Suppressor macrophage treated with lipopolysaccharide for 1 hour (primary cell): ENCODE results near the gene MYL12B.

Experiments used
- DNase-seq, 3 donors: peaks; one replicate each; pipeline ENCODE4 v3.0.0-alpha.2; 2020 to 2022

MYL12B gene

DNA sequence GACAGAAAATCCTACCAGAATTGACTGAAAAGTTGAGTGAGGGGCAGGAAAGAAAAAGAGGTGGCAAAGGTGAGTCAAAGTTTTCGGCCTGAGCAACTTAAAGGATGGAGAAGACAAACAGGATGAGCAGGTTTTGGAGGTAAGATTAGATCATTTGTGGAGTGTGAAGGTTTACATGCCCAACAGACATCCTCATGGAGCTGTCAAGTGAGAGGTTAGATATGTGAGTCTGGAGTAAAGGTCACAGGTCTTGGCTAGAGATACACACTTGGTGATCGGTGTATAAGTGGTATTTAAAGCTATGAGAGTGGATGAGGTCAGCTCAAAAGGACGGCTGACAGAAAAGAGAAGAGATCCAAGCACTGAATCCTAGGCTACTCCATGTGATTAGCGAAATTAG lies 25.5 kb upstream of the MYL12B start:
- DNase-seq = no peak

GRCh38 chr18:3238742-3239141 lies 23.2 kb upstream of the MYL12B start:
- no peak for DNase-seq

GRCh38 chr18:3245185-3245564 lies 16.8 kb upstream of the MYL12B start:
- no peak for DNase-seq

GRCh38 chr18:3245853-3246634 lies 15.9 kb upstream of the MYL12B start:
- peak; percentile 91 to 93 (median 93) for DNase-seq

DNA sequence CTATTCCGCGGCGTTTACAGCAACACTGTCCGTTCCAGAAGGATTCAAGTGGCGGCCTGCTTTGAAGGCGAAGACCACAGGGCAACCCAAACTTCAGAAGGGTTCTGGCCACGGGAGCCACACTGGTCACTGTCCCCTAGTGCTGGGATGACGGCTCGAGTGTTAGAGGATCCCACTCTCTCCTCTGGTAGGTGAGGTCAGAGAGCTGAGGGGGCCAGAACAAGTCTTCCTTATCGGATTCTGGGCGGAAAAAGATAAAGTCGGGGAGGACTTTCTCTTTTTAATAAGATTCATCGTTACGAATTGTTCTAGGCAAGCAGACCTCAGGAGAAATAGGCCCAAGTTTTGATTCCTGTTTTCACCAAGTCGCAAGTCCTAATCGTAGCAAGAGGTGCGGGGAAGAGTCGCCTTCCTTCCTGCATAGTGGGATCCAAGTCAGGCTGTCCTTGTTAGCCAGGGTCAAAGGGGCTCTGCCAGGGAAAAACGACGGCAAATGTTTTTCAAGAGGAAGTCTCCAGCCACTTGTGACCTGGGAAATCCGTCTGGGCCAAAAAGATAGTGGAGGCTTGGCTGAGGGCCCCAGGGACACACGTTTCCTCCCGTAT lies 15.2 kb upstream of the MYL12B start:
- DNase-seq = peak; percentile 52 to 58 (median 52)

- peak; percentile 97 to 99 (median 98) for DNase-seq
Observed at GRCh38 chr18:3247240-3248061, 14.5 kb upstream of the MYL12B start, which contains the start of gene MYL12A. MYL12A (plus strand) TSS chr18:3247801; CDS start chr18:3253248, 5,447 bp downstream.

- DNase-seq = peak; percentile 60 to 64 (median 63)
Observed at GRCh38 chr18:3248062-3248657, 13.8 kb upstream of the MYL12B start.

DNA sequence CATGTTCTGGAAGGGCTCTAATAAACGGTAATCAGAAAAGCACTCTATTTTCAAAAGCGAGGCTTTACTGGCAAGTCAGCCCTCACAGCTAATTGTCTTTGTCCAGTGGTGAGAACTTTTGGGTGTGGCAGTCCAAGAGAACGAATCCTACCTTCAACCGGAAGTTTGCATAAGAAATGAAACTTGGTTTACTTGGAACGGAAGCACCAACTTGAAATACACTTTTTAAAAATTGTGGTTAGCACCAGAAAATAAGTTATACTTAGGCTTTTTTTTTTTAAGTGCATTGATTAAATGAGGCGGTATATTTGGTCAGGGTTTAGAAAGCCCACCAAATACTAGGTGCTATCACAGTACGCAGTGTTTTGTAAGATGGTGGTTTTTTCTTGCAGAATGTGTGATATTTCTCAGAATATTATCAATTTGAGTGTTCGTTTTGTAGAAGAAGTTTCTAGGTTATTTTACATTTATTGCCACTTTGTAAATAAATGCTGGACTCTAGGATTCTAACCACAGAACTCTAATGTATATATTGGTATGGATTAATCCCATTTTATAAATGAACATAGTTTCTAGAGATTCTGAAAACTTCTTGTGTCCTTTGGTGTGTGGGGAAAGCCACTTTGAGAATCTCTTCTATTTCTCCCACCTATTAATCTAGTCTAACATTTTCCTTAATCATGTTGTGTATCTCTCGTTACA lies 13.1 kb upstream of the MYL12B start:
- peak; percentile 53 to 70 (median 60) for DNase-seq

GRCh38 chr18:3250237-3251107 lies 11.5 kb upstream of the MYL12B start:
- DNase-seq = peak in 2 of 3 donors; percentile 60 to 71

GRCh38 chr18:3251249-3251962 lies 10.5 kb upstream of the MYL12B start:
- peak in 1 of 3 donors; percentile 33 for DNase-seq

DNA sequence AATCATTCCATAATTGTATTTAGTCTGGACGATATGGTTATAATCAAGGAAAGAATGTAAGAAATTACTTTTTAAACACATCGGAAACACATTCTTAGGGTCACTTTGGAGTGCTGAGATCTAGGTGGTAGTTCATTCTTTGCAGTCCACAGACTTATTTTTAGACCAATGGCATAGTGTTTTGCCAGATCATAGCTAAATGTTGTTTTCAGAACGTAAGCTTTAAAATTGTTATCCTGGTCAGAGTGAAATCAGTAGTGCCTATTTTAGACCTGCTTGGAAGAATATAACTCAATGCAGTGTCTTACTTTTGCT lies 10.0 kb upstream of the MYL12B start:
- no peak for DNase-seq

GRCh38 chr18:3252843-3253242 lies 9.1 kb upstream of the MYL12B start:
- DNase-seq = no peak

DNA sequence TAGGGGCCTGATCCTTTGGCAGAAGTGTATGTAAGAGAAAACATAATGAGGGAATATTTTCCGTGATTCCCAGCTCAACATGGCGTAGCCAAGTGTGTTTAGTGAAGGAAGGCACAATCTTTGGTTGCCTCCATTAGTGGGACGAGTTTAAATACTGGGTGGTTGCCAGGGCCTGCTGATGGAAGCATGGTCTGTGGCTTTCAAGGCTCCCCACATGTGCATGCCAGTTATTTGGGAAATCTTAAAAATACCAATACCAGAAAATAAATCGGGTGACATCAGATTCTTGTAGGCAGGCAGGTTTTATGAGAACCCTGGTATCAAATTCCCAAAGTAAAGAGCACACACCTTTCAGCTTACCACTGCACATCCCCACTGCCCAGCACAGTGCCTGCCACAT lies 7.2 kb upstream of the MYL12B start:
- DNase-seq = no peak

- DNase-seq = peak; percentile 31 to 55 (median 44)
Observed at GRCh38 chr18:3255611-3256165, 6.2 kb upstream of the MYL12B start.

- DNase-seq = peak; percentile 54 to 69 (median 63)
Observed at GRCh38 chr18:3256693-3257626, 5.0 kb upstream of the MYL12B start.

DNA sequence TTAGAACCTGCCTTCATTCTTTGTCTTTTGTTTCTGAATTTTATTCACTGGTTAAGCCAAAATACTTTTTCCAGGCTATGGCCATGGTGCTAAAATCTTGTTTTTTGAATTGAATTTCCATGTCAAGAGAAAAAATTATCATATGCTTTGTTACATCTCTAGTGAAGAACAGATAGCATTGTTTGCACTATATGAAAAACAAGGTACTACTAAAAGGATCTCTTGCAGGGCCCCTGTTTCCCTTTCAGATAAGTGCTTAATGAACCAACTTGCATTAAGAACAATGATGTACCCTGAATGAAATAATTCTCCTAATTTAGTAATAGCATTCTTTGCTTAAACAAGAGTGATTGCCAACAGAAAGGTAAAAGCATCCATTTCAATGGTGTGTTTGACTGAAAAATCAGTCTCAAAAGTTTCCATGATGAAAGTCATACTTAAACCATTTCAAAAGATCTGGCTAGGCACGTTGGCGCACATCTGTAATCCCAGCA lies 4.3 kb upstream of the MYL12B start:
- no peak for DNase-seq

DNA sequence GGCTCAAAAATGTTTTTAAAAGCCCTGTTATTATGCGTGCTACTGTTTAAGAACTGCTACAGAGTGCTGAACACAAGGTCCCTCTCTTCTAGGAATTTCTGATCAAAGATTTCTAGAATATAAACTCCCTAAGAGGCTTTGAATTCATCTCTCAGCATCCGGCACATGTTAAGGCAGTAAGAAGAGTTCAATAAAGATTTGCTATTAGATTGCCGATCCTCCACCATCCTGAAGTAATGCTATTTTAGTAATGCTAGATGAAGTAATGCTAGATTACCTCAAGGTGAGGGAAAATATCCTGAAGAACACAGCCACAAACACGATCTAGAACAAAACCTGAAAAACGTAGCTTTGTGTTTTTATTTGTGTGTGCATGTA lies 949 bp upstream of the MYL12B start:
- DNase-seq = no peak

GRCh38 chr18:3262234-3263131 lies 550 bp downstream of the MYL12B start:
- DNase-seq = peak in 2 of 3 donors; percentile 31
